HT1080 (cell line): ENCODE data around the gene SLC9A1. TPM values are rescaled to one million over a fixed set of nuclear protein-coding genes. Genes with fewer than 3 reads are reported as not detected.

Experiments
- DNase-seq: peaks from one replicate; pipeline ENCODE4 v3.0.0-alpha.2; 2015; ENCODE audit warnings: low read depth
- total RNA-seq: library from RNA; depleted of rRNA; stranded (reverse); fragments of >200 nt; shearing (Covaris generic); gene quantifications from 2 replicates; pipeline ENCODE4 v1.2.3, GENCODE V29; 2014

The SLC9A1 gene
- total RNA-seq, 1 experiment from 2014 or later, result 13.1 TPM

DNA sequence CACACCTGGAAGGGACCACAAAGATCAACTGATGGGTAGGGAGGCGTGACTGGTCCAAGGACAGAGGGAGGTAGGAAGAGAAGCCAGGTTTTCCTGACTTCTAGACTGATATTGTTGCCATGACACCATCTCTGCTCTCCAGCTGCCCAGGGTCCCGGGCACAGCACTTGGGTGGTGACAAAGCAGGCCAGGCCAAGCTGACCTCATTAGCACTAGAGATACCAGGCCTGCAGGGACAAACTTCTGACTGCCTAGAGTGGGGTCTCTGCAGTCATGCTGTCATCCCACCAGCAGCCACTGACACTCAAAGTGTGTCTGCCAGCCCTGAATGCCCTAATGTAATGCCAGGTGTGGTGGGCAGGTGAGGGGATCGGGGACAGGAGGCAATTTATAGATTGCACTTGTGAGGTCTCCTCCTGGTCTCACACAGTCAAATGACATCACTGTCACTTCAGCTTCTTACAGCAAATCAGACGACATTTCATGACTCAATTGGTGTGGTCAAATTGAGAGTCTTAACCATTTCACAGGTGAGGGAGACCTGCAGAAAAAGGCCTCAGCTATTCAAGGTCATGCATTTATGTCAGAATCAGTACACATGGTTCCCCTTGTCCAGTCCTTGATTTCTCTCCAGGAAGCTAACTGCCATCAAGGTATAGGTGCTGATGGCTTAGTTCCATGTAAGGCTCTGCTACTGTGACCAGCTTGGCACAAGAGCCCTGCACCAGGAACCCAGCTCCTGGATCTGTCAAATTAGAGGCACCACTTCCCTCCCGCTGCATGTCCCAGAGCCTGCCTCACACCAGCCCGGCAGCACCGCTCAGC lies 2.7 kb downstream of the SLC9A1 start:
- DNase-seq, result no peak

DNA sequence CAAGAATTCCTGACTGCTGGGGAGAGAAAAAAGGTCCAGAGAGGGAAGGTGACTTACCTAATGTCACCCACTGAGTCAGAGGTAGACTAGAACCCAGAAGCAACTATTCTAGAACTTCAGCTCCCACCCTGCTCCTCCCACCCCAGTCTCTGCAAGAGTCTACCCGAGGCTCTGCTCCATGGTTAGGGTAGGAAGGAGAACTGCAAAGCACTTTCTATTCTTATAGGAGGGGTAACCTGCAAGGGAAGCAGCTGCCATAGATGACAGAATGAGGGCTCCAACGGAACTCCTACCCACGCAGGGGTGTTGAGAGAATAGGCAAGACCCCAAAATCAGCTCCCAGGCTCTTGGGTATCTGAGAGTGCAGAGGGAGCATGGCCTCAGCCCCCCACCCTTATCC lies 4.3 kb downstream of the SLC9A1 start:
- DNase-seq, result no peak

DNA sequence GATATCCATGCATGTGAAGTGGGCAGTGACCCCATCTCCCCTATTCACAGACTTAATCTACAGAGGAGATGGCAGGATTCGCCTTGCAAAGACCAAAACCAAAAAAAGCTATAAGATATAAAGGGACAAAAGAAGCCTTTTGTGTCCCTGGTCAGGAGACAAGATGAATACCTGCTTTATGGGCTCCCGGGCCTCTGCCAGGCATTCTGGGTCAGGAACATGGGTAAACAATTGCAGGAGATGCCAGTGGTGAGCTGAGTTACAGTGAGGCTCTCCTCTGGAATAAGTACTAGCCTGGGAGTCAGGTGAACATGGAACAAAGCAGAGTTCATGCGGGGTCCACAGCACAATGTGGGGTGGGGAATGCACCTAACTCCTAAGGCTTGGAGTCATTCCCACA lies 4.7 kb downstream of the SLC9A1 start:
- no peak for DNase-seq

DNA sequence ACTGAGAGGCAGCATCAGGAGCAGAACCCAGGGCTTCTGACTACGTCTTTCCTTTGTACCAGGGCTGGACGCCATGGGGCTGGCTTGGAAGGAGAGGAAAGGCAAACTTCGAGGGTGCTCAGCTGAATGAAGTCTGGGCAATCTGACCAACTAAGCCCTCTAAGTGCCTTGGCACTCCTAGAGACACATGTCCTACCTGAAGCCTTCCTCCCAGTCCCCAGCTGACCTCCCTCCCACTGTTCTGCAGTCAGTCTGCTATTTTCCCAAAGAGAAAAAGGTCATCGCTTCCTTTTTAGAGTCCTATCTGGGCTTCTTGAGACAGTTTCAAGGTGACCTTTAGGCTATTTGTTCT lies 5.2 kb downstream of the SLC9A1 start:
- no peak for DNase-seq

DNA sequence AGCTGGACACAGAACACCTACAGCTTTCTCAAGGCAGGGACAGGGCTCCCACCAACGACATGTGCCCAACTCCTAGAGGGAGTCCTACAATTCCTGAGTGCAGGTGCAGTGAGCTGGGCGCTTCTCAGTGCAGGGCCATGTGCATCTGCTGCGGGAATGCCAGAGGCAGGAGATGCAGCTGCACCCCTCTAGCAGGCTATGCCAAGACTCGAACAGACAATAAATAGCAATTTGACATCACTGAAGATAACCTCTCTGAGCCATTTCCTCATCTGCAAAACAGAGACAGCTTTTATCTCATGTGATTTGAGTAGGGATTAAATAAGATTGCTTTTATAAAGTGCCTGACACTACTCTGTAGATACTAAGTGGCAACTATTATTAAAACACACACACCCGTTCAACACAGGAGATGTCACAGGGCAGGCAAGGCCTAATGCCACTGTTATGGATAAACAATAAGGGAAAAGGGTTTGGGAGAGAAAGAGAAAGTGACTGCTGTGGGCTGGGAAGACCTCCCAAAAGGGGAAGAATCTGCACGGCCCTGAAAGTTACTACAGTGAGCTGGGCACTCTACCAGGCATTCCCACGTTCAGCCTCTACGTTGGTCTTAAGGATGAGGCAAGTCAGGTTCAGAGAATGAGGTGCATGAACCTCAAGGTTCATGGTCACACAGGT lies 5.7 kb downstream of the SLC9A1 start:
- no peak for DNase-seq

DNA sequence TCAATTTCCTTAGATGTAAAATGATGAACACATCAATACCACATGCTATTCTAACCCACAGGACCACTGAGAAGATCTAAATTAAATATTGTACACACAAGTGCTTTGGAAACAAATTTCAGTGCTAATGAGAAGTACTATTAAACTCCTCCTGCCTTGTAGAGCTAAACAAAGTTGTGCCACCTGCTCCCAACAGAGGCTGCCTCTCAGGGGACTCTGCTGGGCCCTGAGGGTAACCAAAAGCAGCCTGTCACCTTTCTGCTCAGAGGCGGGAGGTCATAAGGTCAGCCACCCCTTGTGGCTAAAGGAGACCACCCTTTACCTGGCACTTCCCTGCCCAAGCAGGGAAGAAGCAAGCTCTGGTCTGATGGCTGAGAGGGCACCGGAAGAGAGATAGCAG lies 6.3 kb downstream of the SLC9A1 start:
- no peak for DNase-seq

DNA sequence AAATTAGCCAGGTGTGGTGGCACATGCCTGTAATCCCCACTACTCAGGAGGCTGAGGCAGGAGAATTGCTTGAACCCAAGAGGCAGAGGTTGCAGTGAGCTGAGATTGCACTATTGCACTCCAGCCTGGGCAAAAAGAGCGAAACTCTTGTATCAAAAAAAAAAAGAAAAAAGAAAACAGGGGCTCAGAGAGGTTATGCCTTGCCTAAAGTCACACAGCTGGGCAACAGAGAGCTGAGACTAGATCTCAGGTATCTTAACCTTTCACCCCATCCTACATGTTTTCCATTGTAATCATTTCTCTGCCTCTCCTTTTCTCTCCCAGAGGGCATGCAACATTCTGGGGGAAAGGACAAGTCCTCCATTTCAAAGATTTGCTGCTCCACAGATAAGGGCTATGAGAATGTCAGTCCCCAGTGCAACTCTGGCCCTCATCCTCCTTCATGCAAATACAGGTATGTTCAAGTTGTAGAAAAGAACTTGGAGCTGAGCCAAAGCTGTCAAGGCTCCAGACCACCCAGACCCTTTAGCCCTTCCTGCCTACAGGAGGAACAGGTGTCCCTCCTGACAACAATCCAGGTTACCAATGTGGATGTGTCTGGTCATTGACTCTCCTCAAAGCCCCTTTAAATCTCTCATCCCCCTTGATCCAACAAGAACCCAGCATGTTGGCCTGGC lies 6.9 kb downstream of the SLC9A1 start:
- no peak for DNase-seq

DNA sequence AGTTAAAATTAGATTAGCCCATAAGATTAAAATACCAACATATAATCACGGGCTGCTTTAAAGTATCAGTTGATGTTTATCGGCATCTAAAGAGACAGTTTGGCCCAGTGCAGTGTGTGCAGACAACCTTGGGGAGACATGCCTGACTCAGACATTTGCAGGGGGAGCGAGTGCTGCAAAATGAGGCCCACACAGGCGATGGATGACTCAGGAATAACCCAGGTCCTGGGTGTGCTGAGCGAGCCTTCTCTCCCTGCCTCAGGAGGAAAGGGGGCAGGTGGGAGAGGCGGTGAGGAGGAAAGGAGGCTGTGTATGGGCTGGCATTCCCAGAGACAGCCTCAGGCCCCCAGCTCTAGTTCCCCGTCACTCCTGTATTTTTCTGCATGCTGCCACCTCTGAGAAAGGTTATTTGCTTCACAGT lies 9.0 kb downstream of the SLC9A1 start:
- DNase-seq, result peak; percentile 89

DNA sequence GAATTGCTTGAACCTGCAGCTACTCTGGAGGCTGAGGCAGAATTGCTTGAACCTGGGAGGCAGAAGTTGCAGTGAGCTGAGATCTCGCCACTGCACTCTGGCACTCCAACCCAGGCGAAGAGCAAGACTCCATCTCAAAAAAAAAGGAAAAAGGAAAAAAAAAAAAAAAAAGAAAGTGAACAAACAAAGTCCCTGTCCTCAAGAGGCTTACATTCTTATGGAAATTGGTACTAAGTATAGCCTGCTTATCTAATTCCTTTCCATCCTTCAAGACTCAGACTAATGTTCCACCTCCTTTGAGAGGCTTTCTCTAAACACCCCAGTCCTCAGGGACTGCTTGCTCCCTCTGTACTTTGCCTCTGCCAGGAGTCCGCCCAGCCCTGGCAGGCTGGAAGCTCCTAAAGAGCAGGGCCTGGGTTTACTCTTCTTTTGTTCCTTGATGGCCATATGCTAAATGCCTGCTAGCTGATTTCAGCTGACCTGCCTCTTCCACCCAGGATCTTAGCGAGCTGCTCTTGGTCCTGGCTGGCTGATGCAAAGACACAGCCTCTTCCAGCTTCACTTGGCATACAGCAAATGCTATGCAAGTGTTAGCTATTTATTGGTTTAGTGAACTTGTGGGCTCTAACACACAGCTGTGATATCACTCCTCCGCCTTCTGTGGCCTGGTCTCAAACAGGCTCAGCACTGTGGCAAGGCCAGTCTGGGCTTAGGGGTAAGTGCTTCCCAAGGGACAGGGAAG lies 9.8 kb downstream of the SLC9A1 start:
- DNase-seq, result no peak

DNA sequence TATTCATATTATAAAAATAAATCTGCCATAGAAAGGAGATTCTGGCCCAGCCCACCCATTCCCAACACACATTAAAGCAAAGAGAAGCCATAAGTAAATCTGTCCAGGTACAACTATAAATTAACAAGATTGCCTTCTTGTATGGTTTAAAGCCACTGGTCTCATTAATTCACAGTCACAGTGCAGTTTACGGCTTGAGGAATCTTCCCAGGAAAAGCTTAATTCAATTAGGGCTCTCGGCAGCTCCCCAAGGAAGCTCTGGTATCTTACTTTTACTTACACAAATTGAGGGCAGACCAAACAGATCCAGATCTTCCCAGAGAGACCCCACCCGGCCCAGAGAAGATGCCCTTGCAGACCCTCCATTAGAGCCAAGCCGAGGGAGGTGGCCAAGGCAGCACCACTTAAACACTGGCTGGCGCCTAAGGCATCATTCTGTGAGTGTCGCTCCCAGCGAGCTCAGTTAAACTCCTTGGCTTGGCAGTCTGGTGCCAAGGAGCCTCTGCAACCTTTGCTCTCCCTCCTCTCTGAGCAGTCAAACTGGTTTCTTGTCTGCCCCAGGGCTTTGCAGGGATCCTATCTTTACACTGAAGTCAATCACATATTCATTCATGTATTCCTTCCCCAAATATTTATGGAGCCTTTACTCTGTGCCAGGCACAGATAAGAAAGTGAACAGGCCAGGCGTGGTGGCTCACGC lies 10.7 kb downstream of the SLC9A1 start:
- DNase-seq, result no peak

DNA sequence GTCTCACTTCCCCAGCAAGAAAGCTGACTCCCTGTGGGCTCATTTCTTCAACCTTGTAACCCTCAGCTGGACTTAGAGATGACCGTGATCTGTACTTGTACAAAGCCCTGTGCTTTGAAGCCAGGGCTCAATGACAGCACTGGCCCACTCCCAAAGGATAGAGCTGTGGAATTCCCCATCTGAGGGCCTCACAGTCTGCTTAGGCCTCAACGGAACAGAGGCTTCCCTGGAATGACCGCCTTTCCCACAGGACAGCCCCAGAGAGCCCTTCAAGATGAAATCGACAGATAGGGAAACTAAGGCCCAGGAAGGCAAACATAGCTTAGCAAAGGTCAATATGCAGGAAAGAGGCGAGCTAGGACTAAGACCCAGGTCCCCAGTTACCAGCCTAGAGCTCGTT lies 11.5 kb downstream of the SLC9A1 start:
- DNase-seq, result no peak

DNA sequence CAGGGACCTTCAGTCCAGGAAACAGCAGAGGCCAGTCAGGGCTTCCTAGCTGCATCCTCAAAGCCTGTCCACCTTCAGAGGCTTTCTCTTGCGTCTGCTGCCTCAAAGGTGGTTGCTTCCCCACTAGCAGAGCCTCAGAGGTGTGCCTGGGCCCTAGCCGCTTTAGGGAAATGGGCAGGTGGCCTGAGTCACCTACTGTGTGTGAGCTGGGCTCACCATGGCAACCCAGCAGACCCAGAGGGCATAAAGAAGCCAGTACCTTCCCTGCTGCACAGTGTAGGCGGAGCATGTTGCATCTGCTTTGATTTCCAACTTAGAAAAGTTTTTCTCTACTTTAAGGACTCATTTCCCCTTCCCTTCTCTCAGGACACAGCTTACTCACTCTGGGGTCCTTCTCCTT lies 12.5 kb downstream of the SLC9A1 start:
- DNase-seq, result no peak

DNA sequence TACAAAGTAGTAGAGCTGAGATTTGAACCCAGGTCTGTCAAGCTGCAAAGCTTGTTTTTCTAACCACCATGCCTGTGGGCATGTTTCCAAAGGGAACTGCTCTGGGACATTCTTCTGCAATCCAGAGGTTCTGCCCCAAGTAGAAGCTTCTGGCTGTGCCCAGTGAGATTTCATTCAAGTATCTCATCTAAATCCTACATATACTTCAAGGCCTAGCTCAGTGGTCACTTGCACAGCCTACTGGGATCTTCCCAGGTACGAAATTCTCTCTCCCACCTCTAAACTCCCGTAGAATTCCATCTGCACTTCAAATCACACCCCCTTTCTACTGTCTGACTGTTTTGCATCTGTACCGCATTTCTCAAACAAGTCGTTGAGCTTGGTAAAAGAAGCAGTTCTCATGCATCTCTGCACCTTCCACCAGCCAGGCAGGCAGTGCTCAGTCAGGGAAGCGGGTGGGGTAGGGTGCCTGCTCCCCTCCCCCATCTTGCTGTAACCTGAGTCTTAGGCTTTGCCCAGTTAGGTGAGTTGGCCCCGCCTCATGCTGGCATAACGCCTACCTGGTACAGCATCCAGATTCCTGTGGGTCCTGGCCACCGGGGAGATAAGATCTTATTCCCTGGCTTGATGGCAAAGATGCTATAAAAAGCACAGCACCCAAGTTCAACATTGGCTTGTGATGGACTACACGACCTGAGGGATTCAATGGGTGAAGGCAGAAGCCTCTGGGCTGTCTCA lies 13.5 kb downstream of the SLC9A1 start:
- DNase-seq, result no peak

DNA sequence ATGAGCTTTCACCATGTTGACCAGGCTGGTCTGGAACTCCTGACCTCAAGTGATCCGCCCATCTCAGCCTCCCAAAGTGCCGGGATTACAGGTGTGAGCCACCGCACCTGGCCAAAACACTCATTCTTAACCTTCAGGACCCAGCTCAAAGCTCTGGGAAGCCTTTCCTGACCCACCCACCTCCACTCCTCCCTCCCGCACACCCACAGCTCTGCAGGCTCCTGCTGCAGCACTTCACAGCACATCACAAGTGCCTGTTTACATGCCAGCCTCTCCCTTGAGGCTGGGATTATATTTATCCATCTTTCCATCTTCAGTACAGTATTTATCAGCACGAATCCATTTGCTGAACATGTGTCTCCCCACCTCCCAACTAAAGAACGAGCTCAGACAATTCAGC lies 14.9 kb downstream of the SLC9A1 start:
- DNase-seq, result no peak

DNA sequence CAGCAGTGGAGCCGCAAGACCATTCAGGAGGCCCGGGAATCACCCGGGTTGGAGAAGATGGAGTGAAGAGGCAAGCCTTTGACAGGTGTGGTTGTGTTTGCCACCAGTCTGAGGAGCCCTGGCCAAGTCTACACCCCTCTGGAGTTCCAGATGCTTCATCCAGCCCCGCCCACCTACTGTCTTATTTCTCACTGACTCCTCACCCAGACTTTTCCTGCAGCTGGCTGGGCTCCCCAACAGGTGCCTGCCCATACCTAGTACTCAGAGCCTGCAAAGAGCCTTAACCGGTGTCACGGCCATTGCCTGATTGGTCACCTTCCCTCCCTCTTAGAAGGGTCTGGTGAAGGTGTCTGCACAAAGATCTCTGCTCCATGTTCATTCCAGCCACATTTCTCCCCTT lies 16.0 kb downstream of the SLC9A1 start:
- DNase-seq, result no peak

DNA sequence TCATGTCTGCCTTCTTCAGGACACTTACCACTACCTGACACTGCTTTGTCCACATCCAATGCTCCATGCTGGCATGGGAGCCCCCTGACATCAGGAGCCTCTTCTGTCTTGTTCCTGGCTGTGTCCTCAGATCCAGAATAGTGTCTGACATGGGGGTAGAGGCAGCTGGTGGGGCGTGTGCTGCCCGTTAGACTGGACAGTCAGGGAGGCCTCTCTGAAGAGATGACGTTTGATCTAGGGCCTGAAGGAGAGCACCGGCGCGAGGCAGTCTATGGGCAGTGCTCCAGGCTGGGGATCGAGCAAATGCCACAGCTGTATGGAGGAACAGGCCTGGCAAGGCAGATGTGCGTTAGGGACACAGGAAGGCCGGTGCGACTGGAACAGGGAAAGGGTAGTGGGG lies 16.6 kb downstream of the SLC9A1 start:
- no peak for DNase-seq

DNA sequence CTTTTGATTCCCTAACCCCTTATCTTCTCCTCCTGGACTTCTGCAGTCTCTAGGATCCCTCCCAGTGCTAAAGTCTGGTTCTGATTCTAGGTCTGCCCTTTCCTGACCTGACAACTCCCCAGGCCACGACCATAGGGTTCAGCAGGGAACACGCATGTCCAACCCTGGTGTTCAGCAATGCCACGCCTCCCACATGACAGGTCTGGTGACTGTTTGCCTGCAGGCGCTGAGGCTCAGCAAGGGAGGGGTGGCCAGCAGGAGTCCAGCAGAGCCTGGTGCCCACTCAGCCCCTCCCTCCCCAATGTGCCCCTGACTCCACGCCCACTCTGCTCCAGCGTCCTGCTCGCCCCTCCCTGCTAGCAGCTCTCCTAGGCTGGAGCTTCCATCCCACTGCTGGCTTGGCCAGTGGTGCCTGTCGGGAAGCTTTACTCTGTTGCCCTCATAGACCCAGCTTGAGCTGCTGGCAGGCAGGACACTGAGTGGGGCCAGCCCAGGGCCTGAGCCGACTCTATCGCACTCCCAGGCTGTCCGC lies 17.3 kb downstream of the SLC9A1 start:
- DNase-seq, result no peak

DNA sequence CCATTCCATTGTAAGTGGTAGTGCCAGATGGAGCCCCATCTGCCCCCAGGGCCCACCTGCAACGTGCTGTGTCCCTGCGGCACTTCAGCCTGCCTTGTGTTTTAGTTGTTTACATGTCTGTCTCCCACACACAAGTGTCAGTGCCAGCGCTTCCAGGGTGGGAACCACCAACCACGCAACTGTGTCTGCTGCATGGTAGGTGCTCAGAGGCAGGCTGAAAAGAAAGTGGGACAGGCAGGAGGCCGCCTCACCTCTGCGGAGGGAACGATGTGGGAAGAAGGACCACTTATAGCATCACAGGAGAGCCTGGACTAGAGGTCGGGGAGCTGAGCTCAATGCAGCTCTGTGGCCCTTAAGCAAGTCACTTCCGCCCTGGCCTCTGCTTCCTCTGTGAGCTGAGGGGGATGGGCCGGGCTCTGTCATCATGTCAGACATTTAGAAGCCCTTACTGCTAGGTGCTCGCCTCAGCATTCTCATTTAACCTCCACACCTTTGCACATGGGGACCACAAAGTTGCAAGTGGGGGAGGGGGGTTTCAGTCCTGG lies 17.9 kb downstream of the SLC9A1 start:
- DNase-seq, result no peak

DNA sequence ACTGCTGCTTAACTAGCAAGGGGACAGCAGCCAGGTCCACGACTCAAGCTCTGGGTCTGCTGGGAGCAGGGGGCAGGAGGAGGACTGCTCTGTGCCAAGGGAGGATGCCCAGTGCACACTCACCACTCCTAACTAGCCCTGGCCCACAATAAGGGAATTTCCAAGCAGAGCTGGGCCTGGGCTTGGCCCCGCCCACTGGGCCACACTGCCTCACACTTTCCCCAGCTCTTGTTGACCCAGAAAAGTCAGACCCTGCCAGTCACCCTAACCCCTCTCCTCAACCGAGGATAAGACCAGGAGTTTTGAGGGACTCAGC lies 18.7 kb downstream of the SLC9A1 start:
- no peak for DNase-seq
